ENCODE results near the gene C2CD4D.

- no peak for TF ChIP-seq CTCF (IDR thresholded peaks at IDR 0.05; ENCODE audit: borderline replicate concordance, extremely low read depth, low read length, poor library complexity, severe bottlenecking)
- no peak for TF ChIP-seq EZH2 (IDR thresholded peaks at IDR 0.05; ENCODE audit: borderline replicate concordance, low read depth, low read length, severe bottlenecking)
Measured at GRCh38 chr1:151820940-151821339, 18.7 kb downstream of the C2CD4D start.

All from DND-41 (cell line).